T-helper 9 cell (primary cell): ENCODE data around the gene ITGB7.
A peak's percentile ranks its signal among the peaks of the same experiment; 100 is the strongest.
"Not testable (repeated sequence)": the region's sequence is repeated elsewhere in the genome, so short reads cannot be mapped to it uniquely, and the experiment has no call there.

Experiments used
- DNase-seq: peaks from one replicate; pipeline ENCODE4 v3.0.0-alpha.2; 2020

ITGB7 gene

DNA sequence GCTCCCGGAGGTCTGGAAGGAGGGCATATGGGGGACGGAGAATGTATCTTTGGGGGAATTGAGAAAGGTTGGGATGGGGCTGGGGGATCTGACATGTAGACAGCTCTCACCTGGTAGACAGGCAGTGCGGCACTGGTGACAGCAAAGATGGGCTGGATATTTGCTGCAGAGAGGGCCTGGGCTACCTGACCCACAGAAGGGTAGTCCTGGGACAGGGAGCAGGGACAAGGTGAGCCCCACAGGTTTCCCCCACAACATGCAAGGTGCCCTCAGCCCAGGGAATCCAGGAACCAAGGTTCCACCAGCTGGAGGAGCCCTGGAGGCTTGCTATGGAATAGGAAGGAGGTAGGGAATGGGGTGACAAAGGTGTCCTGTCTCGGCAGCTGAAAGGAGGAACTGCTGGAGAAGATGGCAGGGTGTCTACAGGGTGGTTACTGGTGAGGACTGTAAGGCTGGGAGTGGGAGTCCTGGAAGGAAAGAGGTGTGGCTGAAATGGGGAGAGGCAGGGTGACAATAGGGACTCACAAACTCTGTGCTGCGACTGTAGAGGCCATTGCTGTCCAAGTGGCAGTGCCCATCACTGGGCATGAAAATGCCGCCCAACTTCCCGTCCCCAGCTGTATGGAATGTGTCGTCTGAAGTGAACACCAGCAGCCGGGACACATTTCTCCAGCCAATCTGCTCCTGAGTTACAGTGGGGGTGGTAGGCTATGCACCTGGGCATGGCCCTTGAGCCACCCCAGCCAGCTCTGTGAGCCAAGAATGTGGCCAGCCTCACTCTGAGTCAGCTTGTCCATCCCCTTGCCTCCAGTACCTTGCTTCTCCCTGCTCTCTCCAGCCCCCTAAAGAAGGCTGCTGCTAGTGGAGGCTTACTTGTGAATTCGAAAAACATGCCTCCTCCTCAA, 11.3 kb downstream of the ITGB7 start:
- no peak for DNase-seq

GRCh38 chr12:53194973-53195372, 12.1 kb downstream of the ITGB7 start:
- no peak for DNase-seq

DNA sequence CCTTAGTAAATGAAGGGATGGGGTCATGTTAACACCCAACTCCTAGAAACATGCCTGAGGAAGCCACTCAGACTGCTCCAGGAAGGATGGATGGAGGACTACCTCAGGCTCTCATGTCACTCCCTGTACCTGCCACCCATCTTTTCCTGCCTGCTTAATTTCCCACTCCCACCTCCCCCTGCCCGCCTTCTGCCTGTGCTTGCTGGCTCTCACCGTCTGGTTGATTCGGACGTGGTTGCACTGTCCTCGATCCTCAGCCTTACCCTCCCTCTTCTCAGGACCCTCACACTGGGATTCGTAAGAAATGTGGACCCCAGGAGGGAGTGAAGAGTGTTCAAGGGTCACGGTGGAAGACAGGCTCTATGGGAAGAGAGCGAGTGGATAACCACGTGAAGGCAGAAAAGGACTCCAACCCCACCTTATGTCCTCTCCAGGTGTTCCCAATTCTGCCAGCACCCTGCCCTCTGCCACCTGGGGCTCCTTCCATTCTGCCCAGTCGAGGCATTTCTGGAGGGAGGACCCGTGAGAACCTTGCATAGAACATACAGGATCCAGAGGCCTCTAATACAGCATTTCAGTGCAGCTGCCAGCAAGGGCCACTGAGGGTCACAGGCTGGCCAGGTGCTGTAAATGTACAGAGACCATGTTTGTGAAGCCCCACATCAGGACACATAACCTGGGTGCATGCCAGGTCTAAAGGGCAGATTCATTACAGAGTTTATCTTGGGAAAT, 12.9 kb downstream of the ITGB7 start:
- DNase-seq, result no peak

GRCh38 chr12:53193040-53193439, 14.0 kb downstream of the ITGB7 start:
- DNase-seq, result no peak

GRCh38 chr12:53192531-53193021, 14.5 kb downstream of the ITGB7 start:
- no peak for DNase-seq

DNA sequence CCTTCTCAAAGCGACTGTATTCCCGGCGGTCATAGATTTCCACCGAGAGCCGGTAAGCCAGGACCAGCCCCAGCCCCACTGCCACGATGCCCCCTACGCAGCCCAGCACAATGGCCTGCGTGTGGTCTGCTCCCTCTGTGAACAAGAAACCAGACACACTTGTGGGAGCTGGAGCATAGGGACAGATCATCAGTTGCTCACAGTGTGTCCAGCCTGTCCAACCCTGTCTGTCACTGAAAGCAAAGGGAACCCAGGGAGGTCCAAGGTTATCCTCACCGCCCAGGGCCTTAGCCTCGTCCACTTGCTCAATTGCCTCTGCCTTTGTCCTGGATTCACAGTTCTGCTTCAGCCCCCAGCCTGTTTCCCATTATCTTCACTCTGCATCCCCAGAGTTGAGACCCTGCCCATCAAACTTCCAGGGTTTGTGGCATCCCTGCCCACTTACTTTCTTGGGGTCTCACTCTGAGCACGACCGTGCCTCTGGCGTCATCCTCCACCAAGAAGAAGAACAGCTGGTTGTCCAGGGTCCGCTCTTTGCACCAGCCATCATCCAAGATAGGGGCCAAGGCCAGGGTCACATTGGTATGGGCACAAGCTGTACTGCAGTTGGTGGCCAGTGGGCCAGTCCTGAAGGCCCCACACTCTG, 15.0 kb downstream of the ITGB7 start:
- no peak for DNase-seq

- no peak for DNase-seq
Observed at GRCh38 chr12:53191096-53191884, 15.8 kb downstream of the ITGB7 start.

- DNase-seq, result no peak
Observed at GRCh38 chr12:53190108-53190729, 16.8 kb downstream of the ITGB7 start.

DNA sequence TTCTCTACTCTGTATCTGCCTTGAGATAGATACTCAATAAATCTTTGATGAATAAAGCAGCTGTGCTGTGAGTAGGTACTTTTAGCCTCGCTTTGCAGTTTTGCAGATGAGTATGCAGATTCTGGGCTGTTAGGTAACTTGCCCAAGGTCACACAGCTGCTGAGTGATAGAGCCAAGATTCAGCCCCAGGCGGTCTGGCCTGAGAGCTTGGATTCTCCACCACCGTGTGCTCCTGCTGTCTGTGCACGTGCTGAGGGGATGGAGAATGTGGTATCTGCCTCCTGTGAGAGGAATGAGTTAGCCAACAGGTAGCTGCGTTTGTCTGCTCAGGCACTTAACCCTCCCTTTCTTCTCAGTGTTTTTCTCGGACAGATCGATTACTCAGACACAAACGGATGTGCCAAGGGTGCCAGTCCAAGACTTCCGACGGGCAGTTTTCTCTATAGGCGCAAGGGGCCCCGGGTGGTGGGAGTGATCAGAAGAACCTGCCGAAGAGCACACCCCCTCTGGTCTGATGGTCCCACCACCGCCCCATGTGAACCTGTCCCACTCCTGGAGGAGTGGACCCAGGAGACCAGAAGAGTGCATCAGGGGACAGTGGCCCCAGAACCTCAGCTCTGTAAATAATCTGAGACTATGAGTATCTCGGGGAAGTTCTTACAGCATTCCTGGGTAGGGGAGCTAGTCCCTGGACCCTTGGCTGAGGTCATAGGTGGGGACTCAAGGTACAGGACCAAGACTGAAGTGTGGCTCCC, 19.7 kb downstream of the ITGB7 start:
- no peak for DNase-seq

DNA sequence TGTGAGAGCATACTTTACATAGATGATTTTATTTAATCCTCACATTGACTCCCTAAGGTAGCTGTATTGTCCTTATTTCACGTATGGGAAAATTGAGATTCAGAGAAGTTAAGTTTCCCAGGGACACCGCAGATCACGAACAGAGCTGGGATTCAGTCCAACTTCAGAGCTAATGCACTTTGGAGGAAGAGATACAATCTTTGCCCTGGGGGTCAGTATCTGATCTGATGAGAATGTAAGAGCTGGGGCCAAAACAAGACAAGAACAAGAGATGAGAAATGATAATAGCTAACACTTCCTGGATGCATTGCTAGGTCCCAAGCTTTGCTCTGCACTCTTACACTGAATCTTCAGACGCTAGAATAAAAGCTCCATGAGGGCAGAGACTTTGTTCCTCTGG, 20.3 kb downstream of the ITGB7 start:
- no peak for DNase-seq

DNA sequence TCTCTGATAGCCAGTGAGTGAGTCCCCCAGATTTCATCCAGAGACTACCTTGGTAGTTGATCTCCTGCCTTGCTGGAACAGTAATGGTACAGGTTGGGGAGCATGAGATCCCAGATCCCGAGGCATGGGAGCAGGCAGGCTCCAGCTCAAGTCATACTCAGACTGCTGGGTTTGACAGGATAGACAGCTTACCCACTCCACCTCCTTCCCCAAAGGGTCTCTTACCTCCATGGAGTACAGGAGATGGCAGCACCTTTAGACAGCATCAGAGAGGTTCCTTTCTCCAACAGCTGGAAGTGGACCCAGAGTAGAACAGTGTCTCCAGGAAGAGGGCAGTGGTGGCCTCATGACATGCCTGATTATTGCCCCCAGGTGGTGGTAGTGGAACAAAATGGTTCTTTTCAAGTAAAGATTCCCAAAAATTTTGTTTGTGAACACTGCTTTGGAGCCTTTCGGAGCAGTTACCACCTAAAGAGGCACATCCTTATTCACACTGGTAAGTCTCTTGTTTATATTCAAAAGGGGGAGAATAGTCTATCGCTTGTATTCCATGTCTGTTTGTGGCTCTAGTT, 21.4 kb downstream of the ITGB7 start:
- no peak for DNase-seq

- DNase-seq, result no peak
Observed at GRCh38 chr12:53184828-53185227, 22.2 kb downstream of the ITGB7 start.

DNA sequence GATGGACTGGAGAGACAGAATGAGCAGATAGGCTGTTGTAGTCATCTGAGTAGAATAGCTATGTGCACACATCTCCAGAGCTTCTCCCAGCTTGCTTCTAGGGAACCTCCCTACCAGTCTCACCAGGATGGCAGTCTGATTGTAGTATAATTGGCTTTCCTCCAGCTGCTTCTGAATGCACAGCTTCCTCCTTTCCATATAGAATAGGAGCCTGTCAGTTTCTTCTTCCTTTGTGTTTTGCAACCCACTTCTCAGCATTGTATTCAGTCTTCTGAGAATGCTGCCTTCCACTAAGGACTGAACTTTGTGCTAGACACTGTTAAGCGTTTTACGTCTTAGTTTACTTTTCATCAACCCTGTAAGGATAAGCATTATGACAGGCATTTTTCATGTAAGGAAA, 24.1 kb downstream of the ITGB7 start:
- no peak for DNase-seq

DNA sequence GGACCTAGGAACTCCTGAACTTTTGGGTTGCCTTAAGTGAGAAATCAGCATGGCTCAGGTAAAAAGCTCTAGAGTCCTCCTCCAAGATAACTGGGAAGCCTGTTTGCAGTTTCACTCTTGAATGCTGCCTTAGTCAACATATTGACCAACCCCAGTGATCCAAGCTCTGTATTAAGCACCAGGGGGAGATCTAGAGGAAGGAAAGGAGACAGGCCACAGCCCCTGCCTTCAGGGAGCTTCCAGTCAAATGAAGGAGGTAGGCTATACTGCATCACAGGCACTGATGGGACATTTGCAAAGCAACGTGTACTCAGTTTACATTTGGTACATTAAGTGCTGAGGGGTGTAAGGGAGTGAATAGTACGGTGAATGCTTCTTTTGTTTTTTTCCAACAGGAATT, 25.1 kb downstream of the ITGB7 start:
- DNase-seq, result no peak

DNA sequence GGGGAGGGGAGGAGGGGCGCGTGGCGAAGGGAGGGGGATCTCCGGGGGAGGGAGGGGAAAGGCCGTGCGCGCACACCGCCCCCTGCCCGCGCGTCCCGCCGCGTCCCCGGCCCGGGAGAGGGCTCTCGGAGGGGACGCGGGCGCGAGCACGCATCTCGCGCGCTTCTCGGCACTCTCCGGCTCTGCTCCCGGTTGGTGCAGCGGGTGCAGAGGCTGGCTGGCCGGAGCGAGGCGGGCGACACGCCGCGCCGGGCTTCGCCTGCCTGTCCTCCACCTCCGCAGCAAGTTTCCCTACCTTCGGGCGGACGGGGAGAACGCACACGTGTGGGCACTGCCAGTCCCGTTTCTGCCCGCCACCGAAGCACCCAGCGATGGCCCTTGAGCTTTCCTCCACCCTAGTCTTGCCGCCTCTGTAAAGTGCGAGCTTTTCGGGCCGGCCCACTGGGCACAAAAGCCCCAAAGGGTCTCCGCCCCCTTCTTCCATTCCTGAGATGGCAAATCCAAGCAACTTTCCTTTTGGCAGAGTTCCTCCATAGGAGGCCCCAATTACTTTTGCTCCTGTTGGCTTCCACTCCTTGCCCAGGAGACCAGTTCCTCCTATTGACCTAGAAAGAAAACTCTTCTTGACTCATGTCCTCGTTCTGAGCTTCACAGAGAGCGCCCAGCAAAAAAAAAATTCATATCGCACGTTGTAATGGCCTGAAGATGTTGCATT, 26.0 kb downstream of the ITGB7 start:
- DNase-seq, result peak; percentile 67

GRCh38 chr12:53180220-53180930, 26.7 kb downstream of the ITGB7 start, which contains the start of the genes CSAD and ZNF740:
Gene CSAD (minus strand): TSS chr12:53180925. CDS start chr12:53173470, 7,455 bp downstream.
Gene ZNF740 (plus strand): TSS chr12:53180722. CDS start chr12:53181984, 1,262 bp downstream.
- peak; percentile 94 for DNase-seq

GRCh38 chr12:53179687-53180219, 27.3 kb downstream of the ITGB7 start:
- DNase-seq, result no peak

GRCh38 chr12:53178803-53179202, 28.2 kb downstream of the ITGB7 start:
- DNase-seq, result not testable (repeated sequence)

GRCh38 chr12:53177447-53177846, 29.6 kb downstream of the ITGB7 start:
- not testable (repeated sequence) for DNase-seq
